Inflammatory macrophage treated with lipopolysaccharide for 1 hour (primary cell): ENCODE data around the gene PRRC2C.

Experiments
- DNase-seq, 2 donors: peaks; one replicate each; pipeline ENCODE4 v3.0.0-alpha.2; 2020 to 2022

Gene PRRC2C

GRCh38 chr1:171485375-171486047 is at the start of gene PRRC2C:
Gene PRRC2C (plus strand): TSS chr1:171485530. CDS start chr1:171512089, 26,559 bp downstream.
- peak; percentile 96 for DNase-seq

GRCh38 chr1:171438441-171438840 is 46.9 kb upstream of the PRRC2C start:
- DNase-seq, result no peak

- DNase-seq, result peak; percentile 5 to 27
Observed at GRCh38 chr1:171440201-171440600, 45.1 kb upstream of the PRRC2C start.

DNA sequence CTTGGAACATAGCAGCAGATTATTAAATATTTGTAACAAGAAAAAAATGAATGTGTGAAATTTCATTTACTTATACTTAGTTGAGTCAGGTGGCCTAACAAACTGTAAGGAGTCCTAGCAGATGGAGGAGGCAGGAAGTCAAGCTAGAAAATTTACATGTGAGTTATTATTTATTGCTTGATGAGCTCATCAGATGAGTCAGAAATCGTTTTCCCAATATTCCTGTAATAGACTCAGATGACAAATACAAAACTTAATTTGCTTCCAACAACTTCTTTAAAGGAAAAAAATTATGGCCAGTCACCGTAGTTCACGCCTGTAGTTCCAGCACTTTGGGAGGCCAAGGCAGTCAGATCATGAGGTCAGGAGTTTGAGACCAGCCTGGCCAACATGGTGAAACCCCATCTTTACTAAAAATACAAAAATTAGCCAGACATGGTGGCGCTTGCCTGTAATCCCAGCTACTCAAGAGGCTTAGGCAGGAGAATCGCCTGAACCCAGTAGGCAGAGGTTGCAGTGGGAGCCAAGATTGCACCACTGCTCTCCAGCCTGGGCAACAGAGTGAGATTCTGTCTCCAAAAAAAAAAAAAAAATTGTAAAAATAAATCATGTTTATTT is 43.9 kb upstream of the PRRC2C start:
- peak; percentile 25 to 34 for DNase-seq

- DNase-seq, result no peak
Observed at GRCh38 chr1:171446386-171446785, 38.9 kb upstream of the PRRC2C start.

DNA sequence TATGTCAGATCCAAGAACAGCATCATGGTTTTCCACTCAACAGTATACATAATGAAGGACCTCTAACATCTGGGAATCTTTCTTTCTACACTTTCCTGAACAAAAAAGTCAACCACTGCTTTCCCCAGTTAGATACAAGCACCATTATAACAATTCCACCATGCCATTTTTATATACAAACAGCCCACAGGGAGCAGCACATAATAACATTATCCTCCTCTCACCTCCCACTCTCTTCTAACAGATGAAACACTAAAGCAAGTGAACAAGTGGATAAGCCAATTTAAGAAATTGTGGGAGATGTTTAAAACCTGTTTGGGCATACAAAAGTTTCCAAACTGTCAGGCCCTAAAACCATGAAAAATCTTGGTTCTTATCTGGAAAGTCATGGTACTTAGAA is 29.4 kb upstream of the PRRC2C start:
- no peak for DNase-seq

- DNase-seq, result peak in 1 of 2 donors; percentile 42
Observed at GRCh38 chr1:171457412-171457811, 27.9 kb upstream of the PRRC2C start.

DNA sequence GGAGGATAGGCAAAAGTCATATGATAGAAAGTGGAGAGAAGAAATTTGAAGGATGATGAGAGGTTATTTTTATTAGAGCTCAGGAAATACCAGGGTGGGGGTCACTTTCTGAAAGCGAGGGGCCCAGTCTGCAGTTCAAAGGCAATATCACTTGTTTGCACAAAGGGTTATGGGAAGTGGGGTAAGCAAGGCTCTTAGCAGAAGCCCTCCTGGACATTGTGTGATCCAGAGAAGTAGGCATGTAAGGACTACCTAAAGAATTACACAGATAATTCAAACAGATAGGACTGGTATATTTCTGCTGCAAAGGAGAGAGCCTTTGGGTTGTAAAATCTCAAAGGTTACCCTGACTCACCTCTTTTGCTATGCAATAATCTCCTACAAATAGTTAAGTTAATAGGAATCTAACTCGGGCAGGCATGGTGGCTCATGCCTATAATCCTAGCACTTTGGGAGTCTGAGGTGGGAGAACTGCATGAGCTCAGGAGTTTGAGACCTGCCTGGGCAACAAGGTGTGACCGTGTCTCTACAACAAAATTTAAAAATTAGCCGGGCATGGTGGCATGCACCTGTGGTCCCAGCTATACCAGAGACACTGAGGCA is 25.2 kb upstream of the PRRC2C start:
- DNase-seq, result no peak

DNA sequence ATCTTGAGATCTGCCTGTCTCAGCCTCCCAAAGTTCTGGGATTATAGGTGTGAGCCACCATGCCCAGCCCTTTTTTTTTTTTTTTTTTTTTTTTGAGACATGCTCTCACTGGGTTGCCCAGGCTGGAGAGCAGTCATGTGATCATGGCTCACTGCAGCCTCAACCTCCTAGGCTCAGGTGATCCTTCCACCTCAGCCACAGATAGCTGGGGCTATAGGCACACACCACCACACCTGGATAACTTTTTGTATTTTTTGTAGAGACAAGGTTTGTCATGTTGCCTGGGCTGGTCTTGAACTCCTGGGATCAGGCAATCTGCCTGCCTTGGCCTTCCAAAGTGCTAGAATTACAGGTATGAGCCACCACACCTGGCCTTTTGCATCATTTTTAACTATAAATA is 17.7 kb upstream of the PRRC2C start:
- no peak for DNase-seq

- peak; percentile 29 to 69 for DNase-seq
Observed at GRCh38 chr1:171468120-171468750, 17.1 kb upstream of the PRRC2C start.

- no peak for DNase-seq
Observed at GRCh38 chr1:171470726-171471125, 14.6 kb upstream of the PRRC2C start.

- no peak for DNase-seq
Observed at GRCh38 chr1:171472183-171472647, 13.1 kb upstream of the PRRC2C start.

GRCh38 chr1:171476829-171477228 is 8.5 kb upstream of the PRRC2C start:
- DNase-seq, result no peak

- DNase-seq, result peak in 1 of 2 donors; percentile 10
Observed at GRCh38 chr1:171477804-171478203, 7.5 kb upstream of the PRRC2C start.

- no peak for DNase-seq
Observed at GRCh38 chr1:171480035-171480434, 5.3 kb upstream of the PRRC2C start.

GRCh38 chr1:171484760-171485374 is 463 bp upstream of the PRRC2C start:
- DNase-seq, result no peak

- DNase-seq, result peak; percentile 64 to 81
Observed at GRCh38 chr1:171486048-171486519, 754 bp downstream of the PRRC2C start.

- no peak for DNase-seq
Observed at GRCh38 chr1:171487038-171487437, 1.7 kb downstream of the PRRC2C start.

GRCh38 chr1:171488190-171488929 is 3.0 kb downstream of the PRRC2C start:
- no peak for DNase-seq

GRCh38 chr1:171494076-171494475 is 8.7 kb downstream of the PRRC2C start:
- DNase-seq, result no peak

GRCh38 chr1:171495444-171495843 is 10.1 kb downstream of the PRRC2C start:
- no peak for DNase-seq

GRCh38 chr1:171500304-171500703 is 15.0 kb downstream of the PRRC2C start:
- no peak for DNase-seq
